GM20000 (cell line): ENCODE measurements around the gene DTX4.

Experiments
- DNase-seq: peaks from one replicate; pipeline ENCODE4 v3.0.0; 2012; ENCODE audit warnings: low spot score
- TF ChIP-seq, protein P1 (sequence below): IDR thresholded peaks from 2 replicates; pipeline ENCODE4 v1.5.1; 2012; ENCODE audit warnings: mild to moderate bottlenecking, control low read depth; ENCODE audit errors: extremely low read depth, missing control alignments

The DTX4 gene

GRCh38 chr11:59243633-59244032 lies 71.7 kb downstream of the DTX4 start:
- DNase-seq: no peak
- TF ChIP-seq, protein P1, sequence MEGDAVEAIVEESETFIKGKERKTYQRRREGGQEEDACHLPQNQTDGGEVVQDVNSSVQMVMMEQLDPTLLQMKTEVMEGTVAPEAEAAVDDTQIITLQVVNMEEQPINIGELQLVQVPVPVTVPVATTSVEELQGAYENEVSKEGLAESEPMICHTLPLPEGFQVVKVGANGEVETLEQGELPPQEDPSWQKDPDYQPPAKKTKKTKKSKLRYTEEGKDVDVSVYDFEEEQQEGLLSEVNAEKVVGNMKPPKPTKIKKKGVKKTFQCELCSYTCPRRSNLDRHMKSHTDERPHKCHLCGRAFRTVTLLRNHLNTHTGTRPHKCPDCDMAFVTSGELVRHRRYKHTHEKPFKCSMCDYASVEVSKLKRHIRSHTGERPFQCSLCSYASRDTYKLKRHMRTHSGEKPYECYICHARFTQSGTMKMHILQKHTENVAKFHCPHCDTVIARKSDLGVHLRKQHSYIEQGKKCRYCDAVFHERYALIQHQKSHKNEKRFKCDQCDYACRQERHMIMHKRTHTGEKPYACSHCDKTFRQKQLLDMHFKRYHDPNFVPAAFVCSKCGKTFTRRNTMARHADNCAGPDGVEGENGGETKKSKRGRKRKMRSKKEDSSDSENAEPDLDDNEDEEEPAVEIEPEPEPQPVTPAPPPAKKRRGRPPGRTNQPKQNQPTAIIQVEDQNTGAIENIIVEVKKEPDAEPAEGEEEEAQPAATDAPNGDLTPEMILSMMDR: no peak

DNA sequence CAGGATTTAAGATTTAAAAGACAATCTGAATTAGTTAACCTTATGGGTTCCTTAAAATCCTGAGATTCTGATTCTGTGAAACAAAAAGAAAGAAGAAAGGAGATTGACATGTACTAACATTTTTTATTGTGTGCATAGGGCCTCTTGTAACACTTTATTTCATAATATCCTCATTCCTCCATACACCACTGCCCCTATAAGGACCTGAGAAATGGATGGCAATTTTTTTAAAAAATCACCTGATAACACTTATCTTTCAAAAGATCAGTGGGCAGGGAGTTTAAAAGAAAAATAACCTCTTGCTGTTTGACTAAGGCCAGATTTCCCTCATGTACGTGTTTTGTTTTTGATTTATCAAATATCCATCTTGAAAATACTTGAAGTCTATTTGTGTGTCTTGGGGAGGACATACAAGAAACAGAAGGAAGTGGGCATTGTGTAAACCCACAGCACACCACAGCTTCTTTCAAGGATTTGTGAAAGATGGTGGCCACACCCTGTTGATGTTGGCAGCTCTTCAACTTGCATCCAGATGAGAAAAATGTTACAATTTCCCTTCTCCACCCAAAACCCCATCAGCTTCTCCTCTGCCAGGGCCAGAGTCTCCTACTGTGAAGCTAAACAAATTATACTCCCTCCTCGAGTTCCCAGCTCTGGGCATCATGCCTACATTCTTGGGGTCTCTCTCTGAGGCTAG lies 75.7 kb downstream of the DTX4 start:
- DNase-seq: no peak
- TF ChIP-seq, protein P1: no peak

DNA sequence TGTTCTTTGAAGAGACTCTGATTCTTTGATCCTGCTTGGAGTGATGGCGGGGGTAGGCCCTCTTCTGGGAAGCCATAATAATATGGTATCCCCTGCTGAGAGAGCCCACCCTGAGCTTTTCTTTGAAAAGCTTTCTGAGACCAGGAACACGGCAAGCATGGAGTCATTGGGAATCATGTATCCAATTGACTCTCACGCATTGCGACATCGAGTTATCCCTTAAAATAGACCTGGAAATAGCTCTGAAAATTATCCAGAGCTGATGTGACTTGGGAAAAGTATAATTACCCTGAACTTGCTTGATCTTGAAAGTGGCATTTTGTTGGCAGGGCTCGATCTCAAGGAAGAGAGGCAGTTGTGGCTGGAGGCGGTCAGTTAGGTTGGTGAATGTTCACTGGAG lies 77.6 kb downstream of the DTX4 start:
- TF ChIP-seq, protein P1: no peak
- DNase-seq: no peak

DNA sequence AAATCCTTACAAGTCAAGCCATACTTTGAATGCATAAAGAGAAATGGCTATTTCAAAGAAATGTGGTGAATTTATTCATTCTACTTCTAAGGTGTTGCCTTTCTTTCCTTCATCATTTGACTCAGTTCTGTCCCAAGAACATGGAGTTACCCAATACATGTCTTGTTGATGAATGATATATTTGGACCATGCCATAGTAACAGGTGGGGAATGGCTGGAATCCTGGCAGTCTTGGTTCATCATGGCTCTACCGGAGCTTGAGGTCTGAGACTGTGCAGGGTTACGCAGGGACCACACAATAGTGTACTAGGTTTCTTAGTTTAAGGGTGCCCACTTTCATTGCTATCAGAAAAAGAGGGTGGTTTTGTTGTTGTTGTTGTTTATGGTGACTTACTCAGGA lies 81.1 kb downstream of the DTX4 start:
- TF ChIP-seq, protein P1: no peak
- no peak for DNase-seq

- TF ChIP-seq, protein P1: no peak
- DNase-seq: no peak
Measured at GRCh38 chr11:59254286-59254685, 82.4 kb downstream of the DTX4 start.

- no peak for DNase-seq
- TF ChIP-seq, protein P1: no peak
Measured at GRCh38 chr11:59255281-59255680, 83.3 kb downstream of the DTX4 start.
